HG03045 (cell line): ENCODE data around the gene TMBIM4.
A peak's percentile ranks its signal among the peaks of the same experiment; 100 is the strongest.

Source experiments
- ATAC-seq: cut with Tn5 transposase; IDR thresholded peaks from one replicate; pipeline ENCODE4 v1.9.1; 2021; ENCODE audit warnings: mild to moderate bottlenecking, moderate library complexity; ENCODE audit not compliant: unreplicated experiment

Gene TMBIM4

DNA sequence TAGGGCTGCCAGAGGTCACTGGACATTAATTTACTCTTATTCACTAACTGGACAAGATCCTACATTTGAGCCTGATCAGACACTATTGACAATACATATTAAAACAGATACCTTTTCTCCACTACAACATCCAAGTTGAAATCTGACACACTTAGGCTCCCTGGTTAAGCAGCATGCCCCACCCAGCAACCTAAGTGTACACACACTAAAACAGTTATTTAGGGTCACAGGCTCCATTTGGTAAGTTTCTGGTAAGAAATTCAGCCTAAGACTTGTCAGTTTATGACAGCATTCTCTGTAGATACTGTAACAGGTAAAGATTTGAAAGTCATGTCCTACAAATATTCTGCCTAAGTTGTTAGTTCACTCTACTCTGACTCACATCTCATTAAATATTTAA lies 27.0 kb downstream of the TMBIM4 start:
- ATAC-seq = no peak

GRCh38 chr12:66141299-66141698 lies 28.5 kb downstream of the TMBIM4 start:
- ATAC-seq = no peak

DNA sequence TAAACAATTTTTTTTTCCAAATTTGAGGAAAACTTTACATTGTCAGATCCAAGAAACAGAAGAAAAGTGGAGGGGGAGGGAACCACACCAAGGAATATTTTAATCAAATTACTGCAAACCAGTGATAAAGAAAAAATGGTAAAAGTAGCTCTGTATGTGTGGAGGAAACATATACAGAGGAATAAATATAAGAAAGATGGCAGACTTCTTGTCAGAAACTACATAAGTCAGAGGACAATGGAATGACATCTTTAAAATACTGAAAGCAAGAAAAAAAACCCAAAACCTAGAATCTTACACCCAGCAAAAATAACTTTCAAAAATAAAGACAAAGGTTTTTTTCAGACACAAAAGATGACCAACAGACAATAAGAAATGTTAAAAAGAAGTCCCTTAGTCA lies 29.1 kb downstream of the TMBIM4 start:
- ATAC-seq = no peak

- no peak for ATAC-seq
Observed at GRCh38 chr12:66139328-66139727, 30.5 kb downstream of the TMBIM4 start.

- ATAC-seq = no peak
Observed at GRCh38 chr12:66137937-66138336, 31.9 kb downstream of the TMBIM4 start.

GRCh38 chr12:66132408-66132807 lies 37.4 kb downstream of the TMBIM4 start:
- ATAC-seq = no peak

DNA sequence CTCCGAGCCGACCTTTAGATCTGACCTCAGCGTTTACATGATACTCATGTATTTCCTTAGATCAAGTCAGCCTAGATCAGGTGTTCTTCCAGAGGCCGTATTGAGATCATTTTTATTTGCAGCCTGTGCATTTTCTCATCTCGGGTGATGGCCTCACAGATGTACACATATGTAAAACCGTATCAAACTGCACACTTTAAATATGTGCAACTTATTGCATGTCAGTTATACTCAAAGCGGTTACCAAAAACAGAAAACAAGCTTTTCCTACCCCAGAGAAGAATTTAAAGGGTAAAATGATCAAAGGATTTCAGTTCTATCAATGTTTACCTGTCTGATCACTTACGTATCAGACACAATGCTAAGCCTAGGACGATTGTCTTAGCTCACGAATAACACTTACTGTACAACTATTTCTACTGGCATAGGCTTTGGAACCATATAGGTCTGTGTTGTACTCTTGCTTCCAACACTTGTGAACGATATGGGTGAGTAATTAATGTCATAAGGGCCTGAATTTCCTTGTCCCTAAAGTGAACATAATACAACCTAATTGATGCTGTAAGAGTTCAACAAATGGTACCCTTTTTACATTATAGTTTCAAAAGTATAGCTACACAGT lies 38.6 kb downstream of the TMBIM4 start:
- no peak for ATAC-seq

- peak; percentile 99 for ATAC-seq
Observed at GRCh38 chr12:66130267-66131066, 39.3 kb downstream of the TMBIM4 start, which contains the start of gene LLPH. Gene LLPH, minus strand, starts transcription at chr12:66130750. Its CDS starts 1,644 bp downstream, at chr12:66129106.

DNA sequence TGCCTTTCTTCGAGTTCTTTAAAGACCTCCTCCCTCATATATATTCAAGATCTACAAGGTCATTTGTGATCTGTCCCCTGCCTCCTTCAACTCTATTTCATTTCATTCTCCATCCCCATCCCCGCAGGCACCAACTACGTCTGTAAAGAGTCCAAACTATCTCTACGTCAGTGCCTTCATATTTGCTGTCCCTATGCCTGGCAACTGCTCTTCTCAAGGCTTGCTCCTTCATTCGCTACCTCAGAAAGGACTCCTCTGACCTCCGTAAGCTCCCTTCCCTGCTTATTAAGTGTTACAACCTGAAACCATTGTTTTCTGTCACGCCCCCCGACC lies 39.9 kb downstream of the TMBIM4 start:
- ATAC-seq = no peak

DNA sequence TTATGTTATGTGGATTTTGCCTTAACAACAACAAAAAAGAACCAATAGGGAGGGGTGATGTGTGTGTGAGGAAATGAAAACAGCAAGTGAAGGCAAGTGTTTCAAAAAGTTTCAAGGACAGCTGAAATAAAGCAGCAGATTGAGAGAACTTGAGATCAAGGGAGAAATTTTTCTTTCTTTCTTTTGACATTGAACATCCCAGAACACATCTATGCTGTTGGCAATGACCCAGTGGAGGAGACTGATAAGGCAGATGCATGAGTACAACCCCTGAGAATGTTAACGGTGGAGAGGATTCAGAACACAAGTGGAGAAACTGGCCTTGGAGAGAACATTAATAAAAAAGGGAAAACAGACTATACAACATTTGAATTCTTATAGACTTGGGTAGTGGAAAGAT lies 42.1 kb downstream of the TMBIM4 start:
- ATAC-seq = no peak

DNA sequence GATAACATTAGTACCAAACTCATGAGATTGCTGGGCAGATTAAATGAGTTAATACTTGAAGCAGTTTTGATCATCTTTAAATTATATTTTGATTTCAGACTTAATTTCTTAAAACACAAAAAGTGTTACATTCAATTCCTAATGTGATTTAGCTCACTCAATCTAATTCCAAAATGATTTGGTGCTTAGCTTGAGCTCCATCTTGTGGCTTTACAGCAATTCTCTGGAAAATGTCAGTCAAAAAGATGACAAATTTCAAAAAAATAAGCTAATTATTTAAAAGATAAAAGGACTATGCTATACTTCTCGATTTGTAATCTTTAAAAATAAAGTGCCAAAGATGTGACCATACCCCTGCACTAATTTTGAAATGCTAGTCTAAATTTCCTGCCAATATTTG lies 49.3 kb downstream of the TMBIM4 start:
- ATAC-seq = no peak

DNA sequence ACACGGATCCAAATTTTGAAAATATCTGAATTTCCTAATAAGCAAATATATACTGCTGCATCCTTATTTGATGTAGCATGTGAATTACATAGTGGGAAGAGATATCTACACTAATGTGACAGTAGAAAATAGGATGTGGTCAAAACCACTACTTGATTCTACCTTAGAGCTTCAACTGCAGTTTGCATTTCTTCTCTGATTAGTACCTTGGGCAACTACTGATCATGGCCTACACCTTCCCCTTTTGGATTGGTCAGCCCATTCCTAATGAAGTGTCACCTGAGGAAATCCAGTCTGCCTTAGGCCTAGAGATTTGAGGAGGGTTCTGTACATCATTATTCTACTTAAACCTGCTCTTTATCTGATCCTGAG lies 49.9 kb downstream of the TMBIM4 start:
- ATAC-seq = no peak

DNA sequence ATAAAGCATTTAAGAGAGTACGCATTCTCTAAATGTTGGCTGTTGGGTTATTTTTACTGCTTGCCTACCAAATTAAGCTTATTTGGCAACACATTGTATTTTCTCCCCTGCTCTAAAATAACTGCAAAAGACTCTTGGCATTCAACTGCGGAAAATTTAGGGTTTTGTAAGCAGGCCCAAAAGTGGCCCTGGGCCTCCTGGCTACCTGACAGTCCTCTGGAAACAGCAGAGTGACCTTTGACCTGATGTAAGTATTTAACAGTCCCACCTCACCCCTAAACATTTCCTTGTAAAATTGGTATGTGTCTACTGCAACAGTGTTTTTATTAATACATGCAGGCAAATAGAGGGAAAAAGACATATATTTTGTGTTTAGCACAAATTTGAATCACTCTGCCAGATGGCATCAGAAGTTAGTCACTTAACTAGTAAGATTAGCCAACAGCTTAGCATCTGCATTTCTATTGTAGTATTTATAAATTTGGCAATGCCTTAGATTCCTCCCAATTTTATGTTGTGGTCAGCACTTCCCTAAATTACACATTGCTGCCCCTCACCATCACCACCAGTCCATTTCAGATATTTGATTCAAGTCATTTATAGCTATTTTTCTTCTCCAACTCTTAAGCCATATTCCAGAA lies 50.4 kb downstream of the TMBIM4 start:
- ATAC-seq = no peak

DNA sequence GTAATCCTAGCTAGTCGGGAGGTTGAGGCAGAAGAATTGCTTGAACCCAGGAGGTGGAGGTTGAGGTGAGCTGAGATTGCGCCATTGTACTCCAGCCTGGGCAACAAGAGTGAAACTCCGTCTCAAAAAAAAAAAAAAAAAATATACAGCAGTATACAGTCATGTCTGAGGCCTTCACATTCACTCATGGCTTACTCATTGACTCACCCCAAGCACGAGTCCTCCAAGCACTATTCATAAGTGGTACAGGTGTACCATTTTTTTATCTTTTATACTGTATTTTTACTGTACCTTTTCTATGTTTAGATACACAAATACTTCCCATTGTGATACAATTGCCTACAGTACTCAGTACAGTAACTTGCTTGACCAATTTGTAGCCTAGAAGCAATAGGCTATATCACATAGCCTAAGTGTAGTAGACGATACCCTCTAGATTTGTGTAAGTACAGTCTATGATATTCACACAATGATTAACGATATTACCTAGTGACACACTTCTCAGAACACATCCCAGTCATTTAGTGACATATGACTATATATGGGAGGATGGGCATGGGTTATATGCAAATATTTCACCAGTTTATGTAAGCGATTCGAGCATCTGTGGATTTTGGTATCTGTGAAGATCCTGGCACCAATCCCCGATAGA lies 51.4 kb downstream of the TMBIM4 start:
- no peak for ATAC-seq

GRCh38 chr12:66117242-66117641 lies 52.6 kb downstream of the TMBIM4 start:
- ATAC-seq = no peak

DNA sequence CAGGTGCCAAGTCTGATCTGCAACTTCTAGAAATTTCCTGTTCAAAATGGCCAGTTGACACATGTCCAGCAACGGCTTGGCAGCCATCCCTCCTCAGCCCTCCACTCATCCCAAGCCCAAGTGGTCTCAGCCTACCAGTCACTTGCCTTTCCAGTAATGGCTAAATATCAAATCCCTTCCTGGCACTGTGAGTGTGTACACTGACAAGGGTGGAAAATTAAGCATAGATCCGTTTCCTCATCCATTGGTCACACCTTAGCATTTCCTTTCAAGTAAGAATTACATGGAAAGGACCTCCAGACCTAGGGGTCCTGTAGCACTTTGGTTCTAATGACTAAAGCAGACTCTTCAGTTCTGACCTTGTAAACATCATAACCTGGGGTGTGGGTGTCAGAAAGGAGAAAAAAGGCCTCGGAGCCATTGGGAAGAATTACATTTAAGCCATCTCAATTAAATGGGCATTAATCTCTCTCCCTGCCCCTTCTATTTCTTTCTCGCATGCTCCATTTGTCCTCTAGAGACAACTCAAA lies 54.7 kb downstream of the TMBIM4 start:
- no peak for ATAC-seq

DNA sequence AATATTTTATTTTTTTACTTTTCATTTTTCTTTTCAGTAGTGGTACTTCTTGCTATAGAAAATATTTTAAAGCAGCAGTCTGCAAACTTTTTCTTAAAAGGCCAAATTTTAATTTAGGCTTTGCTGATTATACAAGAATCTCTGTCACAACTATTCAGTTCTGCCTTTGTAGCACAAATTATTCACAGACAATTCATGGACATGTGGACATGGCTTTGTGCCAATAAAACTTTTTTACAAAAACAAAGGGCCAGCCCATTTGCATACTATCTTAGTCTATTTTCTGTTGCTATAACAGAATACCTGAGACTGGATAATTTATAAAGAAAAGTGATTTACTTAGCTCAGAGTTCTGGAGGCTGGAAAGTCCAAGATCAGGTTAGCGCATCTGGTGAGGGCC lies 56.3 kb downstream of the TMBIM4 start:
- no peak for ATAC-seq

- ATAC-seq = no peak
Observed at GRCh38 chr12:66111605-66112004, 58.2 kb downstream of the TMBIM4 start.

- ATAC-seq = no peak
Observed at GRCh38 chr12:66109056-66109455, 60.7 kb downstream of the TMBIM4 start.

GRCh38 chr12:66108386-66108785 lies 61.4 kb downstream of the TMBIM4 start:
- ATAC-seq = no peak

- no peak for ATAC-seq
Observed at GRCh38 chr12:66107451-66107915, 62.3 kb downstream of the TMBIM4 start.
